PC-3 (cell line): ENCODE measurements around the gene DNER. TPM values are rescaled to one million over a fixed set of nuclear protein-coding genes. Genes with fewer than 3 reads are reported as not detected.

Experiments used
- ATAC-seq: fragments of 200-7000 bp; cut with Tn5 transposase; 2 replicates; pipeline ENCODE4 v1.9.1; 2020; ENCODE audit warnings: mild to moderate bottlenecking, moderate library complexity
- BruUV-seq: library from RNA; stranded (reverse); fragments of 400-500 nt; replicated peaks from 2 replicates; lab custom pipeline; 2021; lab: Mats Ljungman, UMichigan
- CTCF ChIA-PET: fragments of 300-600 bp; sonication (Branson Sonifier 250); formaldehyde crosslinking; loops from one replicate; lab custom pipeline; 2022; ENCODE audit warnings: antibody characterized with exemption; lab: Charles Lee
- POLR2A ChIA-PET: fragments of 300-600 bp; sonication (Branson Sonifier 250); formaldehyde crosslinking; loops from one replicate; lab custom pipeline; 2022; ENCODE audit warnings: antibody characterized with exemption; ENCODE audit not compliant: unreplicated experiment; lab: Charles Lee
- DNase-seq: peaks from one replicate; pipeline ENCODE4 v3.0.0-alpha.2; 2015
- H2AFZ ChIP-seq: fragments of 300-600 bp; sonication (generic); 2 replicates; pipeline ENCODE4 v1.6.0; 2016; ENCODE audit warnings: antibody characterized with exemption, low read length
- H3F3A ChIP-seq: fragments of 300-600 bp; sonication (generic); one replicate; pipeline ENCODE4 v1.6.0; 2017; ENCODE audit warnings: antibody characterized with exemption, low read length, control low read depth, mild to moderate bottlenecking; ENCODE audit not compliant: unreplicated experiment
- H3K27ac ChIP-seq: fragments of 300-600 bp; sonication (generic); 2 replicates; pipeline ENCODE4 v1.5.1; 2016; ENCODE audit warnings: mild to moderate bottlenecking, low read length
- H3K27me3 ChIP-seq: fragments of 300-600 bp; sonication (generic); 2 replicates; pipeline ENCODE4 v1.6.1; 2016; ENCODE audit warnings: low read length, mixed read lengths
- H3K36me3 ChIP-seq: fragments of 300-600 bp; sonication (generic); 2 replicates; pipeline ENCODE4 v1.6.1; 2016; ENCODE audit warnings: low read depth, mixed run types, low read length, mixed read lengths
- H3K4me1 ChIP-seq: fragments of 300-600 bp; sonication (generic); 2 replicates; pipeline ENCODE4 v1.5.1; 2016; ENCODE audit warnings: low read length; ENCODE audit not compliant: insufficient read depth
- H3K4me2 ChIP-seq: fragments of 300-600 bp; sonication (generic); 2 replicates; pipeline ENCODE4 v1.6.0; 2016; ENCODE audit warnings: low read length
- H3K4me3 ChIP-seq: fragments of 300-600 bp; sonication (generic); 2 replicates; pipeline ENCODE4 v1.5.1; 2016; ENCODE audit warnings: mild to moderate bottlenecking, low read length, mixed read lengths
- H3K79me2 ChIP-seq: fragments of 300-600 bp; sonication (generic); 2 replicates; pipeline ENCODE4 v1.6.1; 2017; ENCODE audit warnings: low read length, mixed read lengths
- H3K9ac ChIP-seq: fragments of 300-600 bp; sonication (generic); 2 replicates; pipeline ENCODE4 v1.6.0; 2016; ENCODE audit warnings: mild to moderate bottlenecking, low read length
- H3K9me2 ChIP-seq: fragments of 300-600 bp; sonication (generic); replicated peaks from 2 replicates; pipeline ENCODE4 v1.6.1; 2016; ENCODE audit warnings: mixed run types, low read length, mixed read lengths
- H3K9me3 ChIP-seq: fragments of 300-600 bp; sonication (generic); 2 replicates; pipeline ENCODE4 v1.6.1; 2016; ENCODE audit warnings: low read length, mixed read lengths
- H4K20me1 ChIP-seq: fragments of 300-600 bp; sonication (generic); 2 replicates; pipeline ENCODE4 v1.6.1; 2016; ENCODE audit warnings: low read length, mixed read lengths
- CTCF ChIP-seq: fragments of 300-600 bp; sonication (generic); conservative IDR thresholded peaks from 2 replicates; pipeline ENCODE4 v1.5.1; 2017; ENCODE audit warnings: antibody characterized with exemption, low read depth, mild to moderate bottlenecking, low read length
- EZH2 ChIP-seq: fragments of 300-600 bp; sonication (generic); IDR thresholded peaks from one replicate; pipeline ENCODE4 v1.6.1; 2017; ENCODE audit warnings: antibody characterized with exemption, mild to moderate bottlenecking, low read length; ENCODE audit not compliant: unreplicated experiment
- EZH2phosphoT487 ChIP-seq: fragments of 300-600 bp; sonication (generic); IDR thresholded peaks from 2 replicates; pipeline ENCODE4 v1.6.1; 2018; ENCODE audit warnings: mild to moderate bottlenecking, antibody characterized with exemption, low read length, borderline replicate concordance
- intact Hi-C: fragments of 100-400 bp; cut with micrococcal nuclease; formaldehyde crosslinking; loops from 2 replicates; pipeline ENCODE4 v1.9.0; 2023
- total RNA-seq: library from RNA; depleted of rRNA; stranded (reverse); fragments of >200 nt; gene quantifications from 2 replicates; pipeline ENCODE4 v1.2.3, GENCODE V29; 2014

DNER gene
- total RNA-seq, 1 experiment from 2014 or later: 1.1 TPM

- Histone ChIP-seq H3K9me3 (no peaks in the 10 kb centered on the region), H3K79me2 (no peaks in the 10 kb centered on the region), H3K4me1 (peaks cover 9% of the 10 kb centered on the region), H4K20me1 (no peaks in the 10 kb centered on the region), H3K27me3 (no peaks in the 10 kb centered on the region), H3K4me3 (no peak overlapping the region), H2AFZ (no peak overlapping the region), H3K9ac (no peak overlapping the region), H3F3A (no peaks in the 10 kb centered on the region), H3K9me2 (no peaks in the 10 kb centered on the region), H3K27ac (no peak overlapping the region), H3K36me3 (no peaks in the 10 kb centered on the region), H3K4me2 (no peak overlapping the region)
- no peak for DNase-seq
- POLR2A ChIA-PET: no interaction called here
- ATAC-seq: no peak
- CTCF ChIA-PET: no interaction called here
- TF ChIP-seq EZH2phosphoT487: no peak
- no peak for TF ChIP-seq CTCF
- no peak for TF ChIP-seq EZH2
- no TSS peak for BruUV-seq
- intact Hi-C loops: loop anchor here (10.0 kb wide), 1 partner anchor 897 kb away; no protein-coding TSS in a partner anchor
Observed at GRCh38 chr2:229582151-229582550, 132.2 kb downstream of the DNER start.

- TF ChIP-seq CTCF (no peak), EZH2 (no peak), EZH2phosphoT487 (no peak)
- ChIA-PET POLR2A (no interaction called here), CTCF (no interaction called here)
- Histone ChIP-seq H3K9me3 (no peaks in the 10 kb centered on the region), H3K9me2 (no peaks in the 10 kb centered on the region), H3K79me2 (no peaks in the 10 kb centered on the region), H3K27me3 (no peaks in the 10 kb centered on the region), H3K4me2 (no peak overlapping the region), H2AFZ (no peak overlapping the region), H3K4me1 (no peaks in the 10 kb centered on the region), H3K4me3 (no peak overlapping the region), H4K20me1 (no peaks in the 10 kb centered on the region), H3K9ac (no peak overlapping the region), H3K36me3 (no peaks in the 10 kb centered on the region), H3F3A (no peaks in the 10 kb centered on the region), H3K27ac (no peak overlapping the region)
- DNase-seq: no peak
- no TSS peak for BruUV-seq
- no peak for ATAC-seq
- intact Hi-C loops: no loop called here
Observed at GRCh38 chr2:229578052-229578846, 136.1 kb downstream of the DNER start.

- no peaks in the 10 kb centered on the region for H3K79me2 ChIP-seq
- TF ChIP-seq EZH2phosphoT487 (no peak), EZH2 (no peak)
- H3K4me1 ChIP-seq: no peaks in the 10 kb centered on the region
- no peaks in the 10 kb centered on the region for H3K9me2 ChIP-seq
- CTCF ChIA-PET: no interaction called here
- no peak overlapping the region for H3K9ac ChIP-seq
- no peak for DNase-seq
- H3K9me3 ChIP-seq: no peaks in the 10 kb centered on the region
- H3K27ac ChIP-seq: no peak overlapping the region
- no peaks in the 10 kb centered on the region for H3F3A ChIP-seq
- no peak for ATAC-seq
- H3K36me3 ChIP-seq: no peaks in the 10 kb centered on the region
- POLR2A ChIA-PET: no interaction called here
- no peaks in the 10 kb centered on the region for H3K27me3 ChIP-seq
- intact Hi-C loops: no loop called here
- BruUV-seq: no TSS peak
- no peak overlapping the region for H2AFZ ChIP-seq
- H3K4me2 ChIP-seq: no peak overlapping the region
- no peaks in the 10 kb centered on the region for H4K20me1 ChIP-seq
- no peak overlapping the region for H3K4me3 ChIP-seq
Observed at GRCh38 chr2:229575569-229576315, 138.6 kb downstream of the DNER start.
